SK-N-SH (cell line): ENCODE measurements around the gene ALOXE3. TPM values are rescaled to one million over a fixed set of nuclear protein-coding genes. Genes with fewer than 3 reads are reported as not detected.

Experiments
- CTCF ChIA-PET: fragments of 300-600, 350-600 bp; formaldehyde crosslinking; extraction: SDS; loops from one replicate; lab custom pipeline; 2021; lab: Yijun Ruan, JAX
- POLR2A ChIA-PET: fragments of 350-600 bp; sonication (Branson Sonifier 250); formaldehyde crosslinking; extraction: SDS; loops from one replicate; lab custom pipeline; 2020; ENCODE audit warnings: antibody characterized with exemption, inconsistent platforms; lab: Yijun Ruan, JAX
- DNase-seq: peaks from one replicate; pipeline ENCODE4 v3.0.0; 2012
- H2AFZ ChIP-seq: fragments of 200-600 bp; sonication (generic); 2 replicates; pipeline ENCODE4 v1.8.1; 2016; ENCODE audit warnings: antibody characterized with exemption, mild to moderate bottlenecking, low read depth
- H3F3A ChIP-seq: fragments of 200-600 bp; sonication (generic); replicated peaks from 2 replicates; pipeline ENCODE3; 2016; ENCODE audit warnings: antibody characterized with exemption, mild to moderate bottlenecking; ENCODE audit not compliant: insufficient read depth
- H3K27ac ChIP-seq, 2 experiments: fragments of 200-500 bp in 1 of 2; fragments of 200-600 bp in 1 of 2; sonication (Bioruptor generic) in 1 of 2; sonication (generic), shearing (Covaris generic) in 1 of 2; 2 replicates each; pipeline versions ENCODE4 v1.5.1 to v1.6.1; 2014 to 2016; ENCODE audit warnings: low read depth in 2 of 2, inconsistent platforms in 1 of 2, low read length in 1 of 2, mild to moderate bottlenecking in 1 of 2, mixed read lengths in 1 of 2
- H3K27me3 ChIP-seq: fragments of 200-600 bp; sonication (generic), shearing (Covaris generic); 2 replicates; pipeline ENCODE4 v1.6.1; 2016; ENCODE audit warnings: mixed run types; ENCODE audit not compliant: insufficient read depth
- H3K36me3 ChIP-seq, 2 experiments: fragments of 200-500 bp in 1 of 2; fragments of 200-600 bp in 1 of 2; sonication (Bioruptor generic) in 1 of 2; sonication (generic) in 1 of 2; replicated peaks in 1 of 2; 2 replicates each; pipeline versions ENCODE3 to v1.5.1; 2014 to 2016; ENCODE audit warnings: low read length in 1 of 2, mild to moderate bottlenecking in 1 of 2; ENCODE audit not compliant: insufficient read depth in 2 of 2, control insufficient read depth in 1 of 2
- H3K4me1 ChIP-seq, 2 experiments: fragments of 200-500 bp in 1 of 2; fragments of 200-600 bp in 1 of 2; sonication (Bioruptor generic) in 1 of 2; sonication (generic), shearing (Covaris generic) in 1 of 2; 2 replicates each; pipeline versions ENCODE4 v1.5.1 to v1.6.1; 2014 to 2016; ENCODE audit warnings: low read depth in 1 of 2, low read length in 1 of 2, mixed run types in 1 of 2; ENCODE audit not compliant: insufficient read depth in 2 of 2, control insufficient read depth in 1 of 2
- H3K4me2 ChIP-seq: fragments of 200-600 bp; sonication (generic), shearing (Covaris generic); 2 replicates; pipeline ENCODE4 v1.6.1; 2017; ENCODE audit warnings: mixed run types
- H3K4me3 ChIP-seq, 2 experiments: fragments of 200-500 bp in 1 of 2; fragments of 200-600 bp in 1 of 2; sonication (Bioruptor generic) in 1 of 2; sonication (generic), shearing (Covaris generic) in 1 of 2; 2 replicates each; pipeline versions ENCODE4 v1.5.1 to v1.8.1; 2014 to 2016; ENCODE audit warnings: low read depth in 2 of 2, inconsistent platforms in 1 of 2, low read length in 1 of 2, mild to moderate bottlenecking in 1 of 2, mixed read lengths in 1 of 2, moderate library complexity in 1 of 2
- H3K79me2 ChIP-seq: fragments of 200-600 bp; sonication (generic); 2 replicates; pipeline ENCODE4 v1.8.1; 2017; ENCODE audit warnings: mild to moderate bottlenecking; ENCODE audit not compliant: insufficient read depth
- H3K9ac ChIP-seq: fragments of 200-600 bp; sonication (generic); 2 replicates; pipeline ENCODE4 v1.6.1; 2017; ENCODE audit warnings: mixed run types
- H3K9me2 ChIP-seq: fragments of 200-600 bp; sonication (generic); 2 replicates; pipeline ENCODE4 v1.6.1; 2017; ENCODE audit warnings: mixed run types
- H3K9me3 ChIP-seq: fragments of 200-600 bp; sonication (generic); 2 replicates; pipeline ENCODE4 v1.6.1; 2017; ENCODE audit warnings: mixed run types, mild to moderate bottlenecking, moderate library complexity
- H4K20me1 ChIP-seq: fragments of 200-600 bp; sonication (generic); 2 replicates; pipeline ENCODE4 v1.6.1; 2017; ENCODE audit warnings: mild to moderate bottlenecking, mixed run types; ENCODE audit not compliant: insufficient read depth
- CHD2 ChIP-seq: fragments of 150-350 bp; IDR thresholded peaks from 2 replicates; pipeline ENCODE4 v1.6.1; 2018; ENCODE audit warnings: low read length; ENCODE audit not compliant: partially characterized antibody
- CTCF ChIP-seq: fragments of 200-600 bp; sonication (generic); IDR thresholded peaks from 2 replicates; pipeline ENCODE4 v1.6.1; 2017; ENCODE audit warnings: antibody characterized with exemption, mild to moderate bottlenecking, moderate library complexity
- ELF1 ChIP-seq: IDR thresholded peaks from 2 replicates; pipeline ENCODE4 v1.4.0; 2012
- EP300 ChIP-seq, 2 experiments: IDR thresholded peaks; 2 replicates each; pipeline versions ENCODE4 v1.4.0 to v1.6.1; 2012; ENCODE audit warnings: borderline replicate concordance in 1 of 2, low read depth in 1 of 2, low read length in 1 of 2
- EZH2phosphoT487 ChIP-seq: fragments of 200-600 bp; sonication (generic); IDR thresholded peaks from 2 replicates; pipeline ENCODE4 v1.6.1; 2017; ENCODE audit warnings: low read depth, mixed run types, mild to moderate bottlenecking, antibody characterized with exemption, moderate library complexity, borderline replicate concordance
- FOSL2 ChIP-seq: IDR thresholded peaks from 2 replicates; pipeline ENCODE4 v1.4.0; 2012; ENCODE audit warnings: low read depth, mild to moderate bottlenecking, moderate library complexity, borderline replicate concordance
- FOXJ3 ChIP-seq: sonication (generic); formaldehyde crosslinking; IDR thresholded peaks from 2 replicates; pipeline ENCODE4 v1.5.1; 2020; ENCODE audit warnings: mild to moderate bottlenecking, missing genetic modification reagents
- GATA2 ChIP-seq: sonication (generic); formaldehyde crosslinking; IDR thresholded peaks from 2 replicates; pipeline ENCODE4 v1.5.0; 2020; ENCODE audit warnings: mild to moderate bottlenecking, missing genetic modification reagents
- MEF2A ChIP-seq: IDR thresholded peaks from 2 replicates; pipeline ENCODE4 v1.4.0; 2012; ENCODE audit warnings: low read depth, borderline replicate concordance
- NFIC ChIP-seq: IDR thresholded peaks from 2 replicates; pipeline ENCODE4 v1.4.0; 2012; ENCODE audit warnings: borderline replicate concordance
- NRF1 ChIP-seq: IDR thresholded peaks from 2 replicates; pipeline ENCODE4 v1.6.1; 2012; ENCODE audit warnings: low read depth, mild to moderate bottlenecking, low read length
- POLR2AphosphoS5 ChIP-seq: IDR thresholded peaks from 2 replicates; pipeline ENCODE4 v1.6.1; 2012; ENCODE audit warnings: low read depth, low read length
- RCOR1 ChIP-seq: fragments of 150-350 bp; IDR thresholded peaks from 2 replicates; pipeline ENCODE4 v1.6.1; 2017; ENCODE audit warnings: antibody characterized with exemption, low read length
- RFX5 ChIP-seq: IDR thresholded peaks from 2 replicates; pipeline ENCODE4 v1.6.1; 2012; ENCODE audit warnings: mild to moderate bottlenecking, improper control_type of control experiment, low read length
- SIN3A ChIP-seq: IDR thresholded peaks from 2 replicates; pipeline ENCODE4 v1.6.1; 2012; ENCODE audit warnings: low read depth, mild to moderate bottlenecking, low read length, moderate library complexity, borderline replicate concordance
- TAF1 ChIP-seq: IDR thresholded peaks from 2 replicates; pipeline ENCODE4 v1.6.1; 2012; ENCODE audit warnings: low read depth, mild to moderate bottlenecking, low read length, moderate library complexity, borderline replicate concordance
- TCF12 ChIP-seq: IDR thresholded peaks from 2 replicates; pipeline ENCODE4 v1.4.0; 2012
- USF2 ChIP-seq: fragments of 150-350 bp; IDR thresholded peaks from 2 replicates; pipeline ENCODE4 v1.6.1; 2017; ENCODE audit warnings: antibody characterized with exemption, low read length, low read depth, borderline replicate concordance
- YY1 ChIP-seq: IDR thresholded peaks from 2 replicates; pipeline ENCODE4 v1.4.0; 2012; ENCODE audit warnings: low read depth, mild to moderate bottlenecking
- ZBTB33 ChIP-seq: IDR thresholded peaks from 2 replicates; pipeline ENCODE4 v1.4.0; 2012; ENCODE audit warnings: low read depth, borderline replicate concordance
- WGBS: methylation state at CpG from one replicate; pipeline ENCODE4 v1.1.6; 2017; ENCODE audit warnings: low lambda C conversion rate; 5-methylcytosine and 5-hydroxymethylcytosine counted together
- polyA plus RNA-seq, 3 experiments: library from polyadenylated mRNA; depleted of rRNA; stranded (reverse); fragments of >200 nt; gene quantifications; 2 replicates each; pipeline ENCODE4 v1.2.3, GENCODE V29; 2012

Gene ALOXE3
- polyA plus RNA-seq, 1 of the 3 experiments (the other 2 are of a cell fraction), result 0.46 TPM

- TF ChIP-seq USF2, result no peak
- no peak for TF ChIP-seq ZBTB33
- no peak for TF ChIP-seq GATA2 (CRISPR knock-in tag)
- no peak for TF ChIP-seq EP300 (IDR thresholded peaks at IDR 0.05; ENCODE audit: borderline replicate concordance in 1 of 2, low read depth in 1 of 2, low read length in 1 of 2)
- TF ChIP-seq TCF12, result no peak
- TF ChIP-seq, all 33 proteins: peak for 0
These were observed 28.6 kb downstream of the ALOXE3 start (continued) for GRCh38 chr17:8089728-8090127.

GRCh38 chr17:8087952-8088230, 30.4 kb downstream of the ALOXE3 start:
- Histone ChIP-seq H3F3A (no peaks in the 10 kb centered on the region), H3K27me3 (peaks cover 67% of the 10 kb centered on the region; the same call in 1 of the 2 replicates), H2AFZ (no peak overlapping the region), H3K9me3 (no peaks in the 10 kb centered on the region), H3K4me1 (no peaks in the 10 kb centered on the region), H3K36me3 (no peaks in the 10 kb centered on the region), H3K9ac (no peak overlapping the region), H3K4me3 (no peak overlapping the region), H3K27ac (no peak overlapping the region), H3K79me2 (no peaks in the 10 kb centered on the region), H3K9me2 (no peaks in the 10 kb centered on the region), H3K4me2 (no peak overlapping the region), H4K20me1 (no peaks in the 10 kb centered on the region)
- CTCF ChIA-PET, result interaction anchor here (7.9 to 20.8 kb wide), 4 partner anchors 8 to 29 kb away, joined by 90 to 390 read pairs (median 228); partner anchors contain the start of gene ALOXE3
- POLR2A ChIA-PET, result no interaction called here
- TF ChIP-seq RFX5 (no peak), NRF1 (no peak), RCOR1 (no peak), SIN3A (no peak), EZH2phosphoT487 (no peak), ELF1 (no peak), NFIC (no peak), MEF2A (no peak), CTCF (no peak), YY1 (no peak), GATA2 (CRISPR knock-in tag) (no peak), FOXJ3 (no peak), TAF1 (no peak), POLR2AphosphoS5 (no peak), CHD2 (no peak), FOSL2 (no peak)
- WGBS, result 44% methylated on average over 3 of the region's 5 CpGs
- DNase-seq, result no peak
